RWPE1 (cell line): ENCODE results near the gene MAGEA4.
A peak's percentile ranks its signal among the peaks of the same experiment; 100 is the strongest.
"Not testable (repeated sequence)": the region's sequence is repeated elsewhere in the genome, so short reads cannot be mapped to it uniquely, and the experiment has no call there.

Experiments
- CTCF ChIA-PET: fragments of 350-600 bp; sonication (Branson Sonifier 250); formaldehyde crosslinking; extraction: SDS; loops from one replicate; lab custom pipeline; 2021; lab: Yijun Ruan, JAX
- POLR2A ChIA-PET: fragments of 400-600 bp; formaldehyde crosslinking; extraction: SDS; loops from one replicate; lab custom pipeline; 2020; ENCODE audit warnings: antibody characterized with exemption; ENCODE audit not compliant: low non-redundant PET; lab: Yijun Ruan, JAX
- DNase-seq: peaks from one replicate; pipeline ENCODE4 v3.0.0; 2012; ENCODE audit warnings: low spot score
- H3K27ac ChIP-seq: fragments of 450-650 bp; 2 replicates; pipeline ENCODE4 v1.5.1; 2017
- TF ChIP-seq, protein P1 (sequence below): fragments of 450-650 bp; conservative IDR thresholded peaks from 2 replicates; pipeline ENCODE4 v1.5.1; 2017; ENCODE audit warnings: low read depth, mild to moderate bottlenecking

The MAGEA4 gene

GRCh38 chrX:151902813-151903591 is 9.7 kb upstream of the MAGEA4 start:
- H3K27ac ChIP-seq = peak overlapping the region; percentile 69
- CTCF ChIA-PET = interaction anchor here (0.8 kb wide), 1 partner anchor 729 kb away, joined by 3 read pairs; no protein-coding TSS in a partner anchor
- TF ChIP-seq, protein P1, sequence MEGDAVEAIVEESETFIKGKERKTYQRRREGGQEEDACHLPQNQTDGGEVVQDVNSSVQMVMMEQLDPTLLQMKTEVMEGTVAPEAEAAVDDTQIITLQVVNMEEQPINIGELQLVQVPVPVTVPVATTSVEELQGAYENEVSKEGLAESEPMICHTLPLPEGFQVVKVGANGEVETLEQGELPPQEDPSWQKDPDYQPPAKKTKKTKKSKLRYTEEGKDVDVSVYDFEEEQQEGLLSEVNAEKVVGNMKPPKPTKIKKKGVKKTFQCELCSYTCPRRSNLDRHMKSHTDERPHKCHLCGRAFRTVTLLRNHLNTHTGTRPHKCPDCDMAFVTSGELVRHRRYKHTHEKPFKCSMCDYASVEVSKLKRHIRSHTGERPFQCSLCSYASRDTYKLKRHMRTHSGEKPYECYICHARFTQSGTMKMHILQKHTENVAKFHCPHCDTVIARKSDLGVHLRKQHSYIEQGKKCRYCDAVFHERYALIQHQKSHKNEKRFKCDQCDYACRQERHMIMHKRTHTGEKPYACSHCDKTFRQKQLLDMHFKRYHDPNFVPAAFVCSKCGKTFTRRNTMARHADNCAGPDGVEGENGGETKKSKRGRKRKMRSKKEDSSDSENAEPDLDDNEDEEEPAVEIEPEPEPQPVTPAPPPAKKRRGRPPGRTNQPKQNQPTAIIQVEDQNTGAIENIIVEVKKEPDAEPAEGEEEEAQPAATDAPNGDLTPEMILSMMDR = no peak
- POLR2A ChIA-PET = no interaction called here
- peak; percentile 68 for DNase-seq

DNA sequence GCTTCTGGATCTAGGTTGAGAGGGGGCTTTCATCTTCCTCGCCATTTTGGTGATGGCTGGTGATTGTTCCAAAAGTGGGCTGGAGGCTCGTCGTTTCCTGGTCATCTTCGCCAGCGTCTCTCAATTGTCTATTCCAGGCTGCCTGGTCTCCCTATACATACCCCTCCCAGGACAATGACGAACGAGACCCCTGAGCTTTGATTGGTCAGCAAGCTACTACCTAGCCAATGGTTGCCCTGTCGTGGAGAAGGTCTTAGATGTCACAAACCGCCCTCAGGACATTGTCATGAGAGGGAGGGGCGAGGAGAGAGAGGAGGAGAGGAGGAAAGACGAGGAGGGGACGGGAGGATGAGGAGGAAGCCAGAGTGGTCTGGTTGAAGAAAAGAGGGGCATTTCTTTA is 7.7 kb upstream of the MAGEA4 start:
- no peak for DNase-seq
- POLR2A ChIA-PET = no interaction called here
- CTCF ChIA-PET = no interaction called here

GRCh38 chrX:151912221-151912620 is 468 bp upstream of the MAGEA4 start:
- DNase-seq = no peak
- ChIA-PET POLR2A (no interaction called here), CTCF (no interaction called here)
- TF ChIP-seq, protein P1 = no peak
- no peak overlapping the region for H3K27ac ChIP-seq

More for the DNA sequence above, 7.7 kb upstream of the MAGEA4 start:
- H3K27ac ChIP-seq = no peak overlapping the region
- TF ChIP-seq, protein P1 = no peak

GRCh38 chrX:151918736-151919135 is 6.0 kb downstream of the MAGEA4 start:
- DNase-seq, CTCF ChIA-PET, H3K27ac ChIP-seq, POLR2A ChIA-PET: not testable (repeated sequence)

DNA sequence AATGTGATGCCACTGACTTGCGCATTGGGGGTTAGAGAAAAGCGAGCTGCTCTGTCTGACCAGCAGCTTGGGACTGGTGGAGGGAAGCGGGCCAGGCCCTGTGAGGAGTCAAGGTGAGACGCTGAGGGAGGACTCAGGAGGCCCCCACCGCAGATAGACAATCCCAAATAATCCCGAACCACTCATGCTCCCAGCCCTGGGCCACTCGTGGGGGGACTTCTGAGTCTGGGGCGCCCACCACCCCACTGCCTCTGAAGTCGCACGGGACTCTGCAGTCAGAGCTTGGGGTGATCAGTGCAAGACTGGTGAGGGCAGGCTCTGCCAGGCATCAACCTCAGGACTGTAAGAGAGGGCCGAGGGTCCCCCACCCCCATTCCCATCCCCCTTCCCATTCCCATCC is 6.9 kb downstream of the MAGEA4 start:
- ChIA-PET POLR2A (no interaction called here), CTCF (interaction anchor here (0.6 kb wide), 1 partner anchor 511 kb away, joined by 3 read pairs; no protein-coding TSS in a partner anchor)
- TF ChIP-seq, protein P1 = no peak
- H3K27ac ChIP-seq = no peak overlapping the region
- no peak for DNase-seq

- DNase-seq = no peak
- TF ChIP-seq, protein P1 = no peak
- no peak overlapping the region for H3K27ac ChIP-seq
- ChIA-PET POLR2A (no interaction called here), CTCF (interaction anchor here (0.6 kb wide), 1 partner anchor 511 kb away, joined by 3 read pairs; no protein-coding TSS in a partner anchor)
Measured at GRCh38 chrX:151920101-151920500, 7.4 kb downstream of the MAGEA4 start.

DNA sequence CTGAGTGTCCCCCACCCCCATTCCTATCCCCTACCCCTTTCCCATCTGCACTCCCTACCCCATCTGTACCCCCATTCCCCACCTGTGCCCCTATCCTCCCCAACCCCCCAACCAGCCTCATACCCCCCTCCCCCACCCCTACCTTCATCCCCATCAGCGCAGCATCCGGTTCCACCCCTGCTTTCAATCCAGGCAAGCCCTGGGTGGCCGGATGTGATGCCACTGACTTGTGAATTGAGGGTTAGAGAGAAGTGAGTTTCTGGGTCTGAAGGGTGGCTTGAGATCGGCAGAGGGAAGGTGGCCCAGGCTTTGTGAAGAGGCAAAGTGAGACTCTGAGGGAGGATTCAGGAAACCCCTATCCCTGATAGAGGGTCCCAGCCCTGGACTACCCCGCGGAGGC is 7.8 kb downstream of the MAGEA4 start:
- no peak overlapping the region for H3K27ac ChIP-seq
- ChIA-PET POLR2A (no interaction called here), CTCF (no interaction called here)
- no peak for DNase-seq
- TF ChIP-seq, protein P1 = no peak
